HCT116 (cell line): Measurements from ENCODE around the gene JDP2. TPM values are rescaled to one million over a fixed set of nuclear protein-coding genes. Genes with fewer than 3 reads are reported as not detected.

ENCODE experiments used
- ATAC-seq: fragments of 200-7000 bp; cut with Tn5 transposase; 2 replicates; pipeline ENCODE4 v1.9.1; 2020; ENCODE audit warnings: mild to moderate bottlenecking, moderate library complexity
- BruUV-seq: library from RNA; stranded (reverse); fragments of 400-500 nt; replicated peaks from 2 replicates; lab custom pipeline; 2021; lab: Mats Ljungman, UMichigan
- CTCF ChIA-PET: fragments of 300-600 bp; sonication (Branson Sonifier 250); formaldehyde crosslinking; loops from one replicate; lab custom pipeline; 2021; ENCODE audit warnings: antibody characterized with exemption; lab: Charles Lee
- POLR2A ChIA-PET: fragments of 300-600, 350-600 bp; sonication (Branson Sonifier 250); formaldehyde crosslinking; loops from one replicate; lab custom pipeline; 2021; ENCODE audit warnings: antibody characterized with exemption; lab: Charles Lee
- RAD21 ChIA-PET, 2 experiments: fragments of 300-600 bp; sonication (Branson Sonifier 250); formaldehyde crosslinking; loops; one replicate each; lab custom pipeline; 2023; ENCODE audit warnings: low total read pairs in 2 of 2; ENCODE audit not compliant: uncharacterized antibody in 2 of 2, unreplicated experiment in 2 of 2, low non-redundant PET in 1 of 2; lab: Charles Lee
- DNase-seq: peaks from one replicate; pipeline ENCODE4 v3.0.0-alpha.2; 2010; ENCODE audit warnings: low read depth, low spot score
- H2AFZ ChIP-seq: fragments of 200-600 bp; shearing (Covaris generic), sonication (generic); 2 replicates; pipeline ENCODE4 v1.6.1; 2017; ENCODE audit warnings: low read depth, mixed run types, mixed read lengths, antibody characterized with exemption, low read length; ENCODE audit not compliant: poor library complexity, severe bottlenecking
- H3K27ac ChIP-seq: 2 replicates; pipeline ENCODE4 v1.5.1; 2012; ENCODE audit warnings: low read depth, low read length
- H3K27me3 ChIP-seq: fragments of 200-600 bp; sonication (generic); 2 replicates; pipeline ENCODE4 v1.6.1; 2016; ENCODE audit warnings: mixed run types, low read length, mixed read lengths; ENCODE audit not compliant: insufficient read depth
- H3K36me3 ChIP-seq, 2 experiments: fragments of 200-500 bp in 1 of 2; fragments of 200-600 bp in 1 of 2; sonication (Bioruptor generic) in 1 of 2; sonication (generic) in 1 of 2; 2 replicates each; pipeline versions ENCODE4 v1.5.1 to v1.6.1; 2014 to 2016; ENCODE audit warnings: low read length in 2 of 2, inconsistent platforms in 1 of 2, mixed read lengths in 1 of 2, mixed run types in 1 of 2; ENCODE audit not compliant: insufficient read depth in 2 of 2, control insufficient read depth in 1 of 2
- H3K4me1 ChIP-seq, 2 experiments: fragments of 200-600 bp in 1 of 2; sonication (generic) in 1 of 2; 2 replicates each; pipeline versions ENCODE4 v1.5.1 to v1.6.1; 2012 to 2017; ENCODE audit warnings: low read length in 2 of 2, inconsistent platforms in 1 of 2, mild to moderate bottlenecking in 1 of 2, mixed read lengths in 1 of 2, mixed run types in 1 of 2, moderate library complexity in 1 of 2; ENCODE audit not compliant: insufficient read depth in 2 of 2, control insufficient read depth in 1 of 2
- H3K4me2 ChIP-seq: fragments of 200-600 bp; sonication (generic); 2 replicates; pipeline ENCODE4 v1.6.1; 2017; ENCODE audit warnings: mixed run types, low read length, mixed read lengths
- H3K4me3 ChIP-seq, 2 experiments: fragments of 200-600 bp in 1 of 2; sonication (generic) in 1 of 2; replicated peaks in 1 of 2; 2 replicates each; pipeline ENCODE4 v1.5.1; 2011 to 2016; ENCODE audit warnings: low read length in 2 of 2, control low read depth in 1 of 2, low read depth in 1 of 2, mild to moderate bottlenecking in 1 of 2, mixed read lengths in 1 of 2, mixed run types in 1 of 2
- H3K79me2 ChIP-seq: fragments of 200-600 bp; sonication (generic); 2 replicates; pipeline ENCODE4 v1.6.1; 2017; ENCODE audit warnings: mild to moderate bottlenecking, mixed run types, low read length, moderate library complexity, mixed read lengths; ENCODE audit not compliant: insufficient read depth
- H3K9ac ChIP-seq: fragments of 200-600 bp; sonication (generic); 2 replicates; pipeline ENCODE4 v1.6.1; 2016; ENCODE audit warnings: low read length, mixed read lengths
- H3K9me2 ChIP-seq: fragments of 200-600 bp; sonication (generic), shearing (Covaris generic); 2 replicates; pipeline ENCODE4 v1.6.1; 2017; ENCODE audit warnings: mixed run types, mild to moderate bottlenecking, moderate library complexity; ENCODE audit not compliant: insufficient read depth
- H3K9me3 ChIP-seq, 2 experiments: fragments of 200-500 bp in 1 of 2; fragments of 200-600 bp in 1 of 2; sonication (Bioruptor generic) in 1 of 2; sonication (generic) in 1 of 2; 2 replicates each; pipeline ENCODE4 v1.6.1; 2014 to 2017; ENCODE audit warnings: low read length in 2 of 2, mixed read lengths in 2 of 2, inconsistent platforms in 1 of 2, low read depth in 1 of 2, mild to moderate bottlenecking in 1 of 2, mixed run types in 1 of 2, moderate library complexity in 1 of 2; ENCODE audit not compliant: control insufficient read depth in 1 of 2, insufficient read depth in 1 of 2
- H4K20me1 ChIP-seq: fragments of 200-600 bp; sonication (generic), shearing (Covaris generic); 2 replicates; pipeline ENCODE4 v1.6.1; 2017; ENCODE audit warnings: mixed run types, mild to moderate bottlenecking, moderate library complexity; ENCODE audit not compliant: insufficient read depth
- CBX3 ChIP-seq: IDR thresholded peaks from 2 replicates; pipeline ENCODE4 v1.6.1; 2012; ENCODE audit warnings: low read depth
- POLR2A ChIP-seq: IDR thresholded peaks from 2 replicates; pipeline ENCODE4 v1.7.0; 2011; ENCODE audit warnings: borderline replicate concordance; ENCODE audit not compliant: insufficient read depth, insufficient read length; ENCODE audit errors: extremely low read depth
- POLR2AphosphoS5 ChIP-seq: IDR thresholded peaks from 2 replicates; pipeline ENCODE4 v1.6.1; 2011; ENCODE audit warnings: mild to moderate bottlenecking, low read depth, low read length, moderate library complexity
- RAD21 ChIP-seq: IDR thresholded peaks from 2 replicates; pipeline ENCODE4 v1.6.1; 2012; ENCODE audit warnings: low read depth, mild to moderate bottlenecking
- TCF7L2 ChIP-seq: IDR thresholded peaks from 2 replicates; pipeline ENCODE4 v1.7.0; 2011; ENCODE audit warnings: borderline replicate concordance, inconsistent platforms; ENCODE audit not compliant: insufficient read depth, insufficient read length; ENCODE audit errors: extremely low read depth
- YY1 ChIP-seq: IDR thresholded peaks from 2 replicates; pipeline ENCODE4 v1.6.1; 2011; ENCODE audit warnings: low read length, low read depth, moderate library complexity, mild to moderate bottlenecking; ENCODE audit not compliant: insufficient replicate concordance; ENCODE audit errors: extremely low read depth
- ZFX ChIP-seq: fragments of 450-650 bp; IDR thresholded peaks from 2 replicates; pipeline ENCODE4 v1.6.1; 2017
- ZNF274 ChIP-seq: fragments of 200-500 bp; sonication (Bioruptor generic); IDR thresholded peaks from 2 replicates; pipeline ENCODE4 v1.6.1; 2014; ENCODE audit warnings: mild to moderate bottlenecking, low read depth, low read length, inconsistent platforms
- intact Hi-C: fragments of 100-400 bp; cut with micrococcal nuclease; formaldehyde crosslinking; loops from 2 replicates; pipeline ENCODE4 v1.10.0; 2022
- total RNA-seq: library from RNA; stranded (reverse); gene quantifications from one replicate; pipeline ENCODE4 v1.2.1, GENCODE V29; 2021; ENCODE audit not compliant: unreplicated experiment
- TF ChIP-seq, protein P1 (sequence below), 3 experiments: fragments of 200-600 bp in 1 of 3; sonication (generic) in 1 of 3; IDR thresholded peaks in 2 of 3; conservative IDR thresholded peaks in 1 of 3; 2 replicates each; pipeline ENCODE4 v1.5.1; 2012 to 2017; ENCODE audit warnings: low read depth in 2 of 3, low read length in 2 of 3, antibody characterized with exemption in 1 of 3, borderline replicate concordance in 1 of 3, control low read depth in 1 of 3, mild to moderate bottlenecking in 1 of 3, mixed read lengths in 1 of 3, mixed run types in 1 of 3, moderate library complexity in 1 of 3; ENCODE audit not compliant: insufficient read depth in 1 of 3
- TF ChIP-seq, protein P2 (sequence below): IDR thresholded peaks from 2 replicates; pipeline ENCODE4 v1.6.1; 2012; ENCODE audit warnings: low read depth
- TF ChIP-seq, protein P3 (sequence below): IDR thresholded peaks from 2 replicates; pipeline ENCODE4 v1.6.1; 2011; ENCODE audit warnings: mild to moderate bottlenecking, low read length, moderate library complexity; ENCODE audit not compliant: insufficient replicate concordance; ENCODE audit errors: extremely low read depth

JDP2 gene
- total RNA-seq, 1 experiment from 2014 or later: 25.4 TPM

DNA sequence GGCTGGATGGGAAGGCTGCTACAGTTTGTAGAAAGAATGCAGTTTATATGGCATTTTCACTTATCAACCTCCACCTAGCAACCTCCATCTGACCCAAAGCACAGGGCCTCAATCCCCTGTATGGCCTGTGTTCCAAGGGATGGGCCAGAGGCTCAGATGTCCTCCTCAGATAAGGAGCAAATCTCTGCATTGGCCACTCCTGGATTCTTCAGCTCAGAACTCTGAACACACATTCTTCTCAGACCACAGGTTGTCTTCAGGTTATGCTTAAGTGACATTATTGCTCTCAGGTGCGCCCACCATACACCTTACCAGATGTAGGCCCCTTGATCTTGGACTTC, 47.9 kb upstream of the JDP2 start:
- no peaks in the 10 kb centered on the region for H3K36me3 ChIP-seq
- H3K27ac ChIP-seq: no peak overlapping the region
- intact Hi-C loops: no loop called here
- TF ChIP-seq, protein P1, sequence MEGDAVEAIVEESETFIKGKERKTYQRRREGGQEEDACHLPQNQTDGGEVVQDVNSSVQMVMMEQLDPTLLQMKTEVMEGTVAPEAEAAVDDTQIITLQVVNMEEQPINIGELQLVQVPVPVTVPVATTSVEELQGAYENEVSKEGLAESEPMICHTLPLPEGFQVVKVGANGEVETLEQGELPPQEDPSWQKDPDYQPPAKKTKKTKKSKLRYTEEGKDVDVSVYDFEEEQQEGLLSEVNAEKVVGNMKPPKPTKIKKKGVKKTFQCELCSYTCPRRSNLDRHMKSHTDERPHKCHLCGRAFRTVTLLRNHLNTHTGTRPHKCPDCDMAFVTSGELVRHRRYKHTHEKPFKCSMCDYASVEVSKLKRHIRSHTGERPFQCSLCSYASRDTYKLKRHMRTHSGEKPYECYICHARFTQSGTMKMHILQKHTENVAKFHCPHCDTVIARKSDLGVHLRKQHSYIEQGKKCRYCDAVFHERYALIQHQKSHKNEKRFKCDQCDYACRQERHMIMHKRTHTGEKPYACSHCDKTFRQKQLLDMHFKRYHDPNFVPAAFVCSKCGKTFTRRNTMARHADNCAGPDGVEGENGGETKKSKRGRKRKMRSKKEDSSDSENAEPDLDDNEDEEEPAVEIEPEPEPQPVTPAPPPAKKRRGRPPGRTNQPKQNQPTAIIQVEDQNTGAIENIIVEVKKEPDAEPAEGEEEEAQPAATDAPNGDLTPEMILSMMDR (IDR thresholded peaks at IDR 0.05 in 2 of 3, conservative IDR thresholded peaks at IDR 0.05 in 1 of 3; ENCODE audit: borderline replicate concordance in 1 of 3, insufficient read depth in 1 of 3, low read depth in 2 of 3, low read length in 2 of 3): no peak
- TF ChIP-seq ZNF274 (no peak), YY1 (no peak), POLR2AphosphoS5 (no peak), TCF7L2 (no peak), CBX3 (no peak), POLR2A (no peak), ZFX (no peak), RAD21 (no peak)
- TF ChIP-seq, protein P2, sequence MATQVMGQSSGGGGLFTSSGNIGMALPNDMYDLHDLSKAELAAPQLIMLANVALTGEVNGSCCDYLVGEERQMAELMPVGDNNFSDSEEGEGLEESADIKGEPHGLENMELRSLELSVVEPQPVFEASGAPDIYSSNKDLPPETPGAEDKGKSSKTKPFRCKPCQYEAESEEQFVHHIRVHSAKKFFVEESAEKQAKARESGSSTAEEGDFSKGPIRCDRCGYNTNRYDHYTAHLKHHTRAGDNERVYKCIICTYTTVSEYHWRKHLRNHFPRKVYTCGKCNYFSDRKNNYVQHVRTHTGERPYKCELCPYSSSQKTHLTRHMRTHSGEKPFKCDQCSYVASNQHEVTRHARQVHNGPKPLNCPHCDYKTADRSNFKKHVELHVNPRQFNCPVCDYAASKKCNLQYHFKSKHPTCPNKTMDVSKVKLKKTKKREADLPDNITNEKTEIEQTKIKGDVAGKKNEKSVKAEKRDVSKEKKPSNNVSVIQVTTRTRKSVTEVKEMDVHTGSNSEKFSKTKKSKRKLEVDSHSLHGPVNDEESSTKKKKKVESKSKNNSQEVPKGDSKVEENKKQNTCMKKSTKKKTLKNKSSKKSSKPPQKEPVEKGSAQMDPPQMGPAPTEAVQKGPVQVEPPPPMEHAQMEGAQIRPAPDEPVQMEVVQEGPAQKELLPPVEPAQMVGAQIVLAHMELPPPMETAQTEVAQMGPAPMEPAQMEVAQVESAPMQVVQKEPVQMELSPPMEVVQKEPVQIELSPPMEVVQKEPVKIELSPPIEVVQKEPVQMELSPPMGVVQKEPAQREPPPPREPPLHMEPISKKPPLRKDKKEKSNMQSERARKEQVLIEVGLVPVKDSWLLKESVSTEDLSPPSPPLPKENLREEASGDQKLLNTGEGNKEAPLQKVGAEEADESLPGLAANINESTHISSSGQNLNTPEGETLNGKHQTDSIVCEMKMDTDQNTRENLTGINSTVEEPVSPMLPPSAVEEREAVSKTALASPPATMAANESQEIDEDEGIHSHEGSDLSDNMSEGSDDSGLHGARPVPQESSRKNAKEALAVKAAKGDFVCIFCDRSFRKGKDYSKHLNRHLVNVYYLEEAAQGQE: no peak
- TF ChIP-seq, protein P3, sequence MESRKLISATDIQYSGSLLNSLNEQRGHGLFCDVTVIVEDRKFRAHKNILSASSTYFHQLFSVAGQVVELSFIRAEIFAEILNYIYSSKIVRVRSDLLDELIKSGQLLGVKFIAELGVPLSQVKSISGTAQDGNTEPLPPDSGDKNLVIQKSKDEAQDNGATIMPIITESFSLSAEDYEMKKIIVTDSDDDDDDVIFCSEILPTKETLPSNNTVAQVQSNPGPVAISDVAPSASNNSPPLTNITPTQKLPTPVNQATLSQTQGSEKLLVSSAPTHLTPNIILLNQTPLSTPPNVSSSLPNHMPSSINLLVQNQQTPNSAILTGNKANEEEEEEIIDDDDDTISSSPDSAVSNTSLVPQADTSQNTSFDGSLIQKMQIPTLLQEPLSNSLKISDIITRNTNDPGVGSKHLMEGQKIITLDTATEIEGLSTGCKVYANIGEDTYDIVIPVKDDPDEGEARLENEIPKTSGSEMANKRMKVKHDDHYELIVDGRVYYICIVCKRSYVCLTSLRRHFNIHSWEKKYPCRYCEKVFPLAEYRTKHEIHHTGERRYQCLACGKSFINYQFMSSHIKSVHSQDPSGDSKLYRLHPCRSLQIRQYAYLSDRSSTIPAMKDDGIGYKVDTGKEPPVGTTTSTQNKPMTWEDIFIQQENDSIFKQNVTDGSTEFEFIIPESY: no peak
- CTCF ChIA-PET: no interaction called here
- H4K20me1 ChIP-seq: no peaks in the 10 kb centered on the region
- peaks cover 16% of the 10 kb centered on the region; the same call in 1 of the 2 replicates for H3K27me3 ChIP-seq
- H3K9me3 ChIP-seq: no peaks in the 10 kb centered on the region
- no peak overlapping the region for H2AFZ ChIP-seq
- DNase-seq (no peak), ATAC-seq (no peak)
- RAD21 ChIA-PET: no interaction called here
- no peaks in the 10 kb centered on the region for H3K79me2 ChIP-seq
- H3K9me2 ChIP-seq: no peaks in the 10 kb centered on the region
- BruUV-seq: no TSS peak
- no peak overlapping the region for H3K4me2 ChIP-seq
- no peak overlapping the region for H3K4me3 ChIP-seq
- no peak overlapping the region for H3K9ac ChIP-seq
- H3K4me1 ChIP-seq: no peaks in the 10 kb centered on the region
- POLR2A ChIA-PET: no interaction called here
